Activated gamma-delta T cell treated with anti-CD3 and anti-CD28 coated beads, Interleukin-2, amount 50 U/mL, for 16 hours (primary cell): Measurements from ENCODE around the gene UPK3A.

Experiments used
- DNase-seq: peaks from one replicate; pipeline ENCODE4 v3.0.0-alpha.2; 2020; ENCODE audit warnings: low read depth

Gene UPK3A

DNA sequence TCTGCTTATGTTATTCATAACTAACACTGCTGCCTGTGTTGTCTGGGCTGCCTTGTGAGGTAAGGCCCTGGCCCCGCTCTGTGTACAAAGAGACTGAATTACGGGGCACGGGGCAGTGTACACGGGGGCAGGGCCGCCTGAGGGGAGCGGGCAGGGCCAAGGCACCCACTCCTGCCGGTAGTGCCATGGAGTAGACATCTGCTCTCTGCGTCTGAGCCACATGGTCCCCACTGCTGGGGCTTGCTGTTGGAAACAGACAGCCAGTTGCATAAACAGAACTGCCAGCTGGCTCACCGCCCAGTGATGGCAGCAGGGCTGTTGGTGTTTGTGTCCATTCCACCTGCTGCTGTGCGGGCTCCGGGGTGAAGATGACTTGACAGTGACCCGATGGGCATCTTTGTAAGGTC lies 44.8 kb downstream of the UPK3A start:
- no peak for DNase-seq

DNA sequence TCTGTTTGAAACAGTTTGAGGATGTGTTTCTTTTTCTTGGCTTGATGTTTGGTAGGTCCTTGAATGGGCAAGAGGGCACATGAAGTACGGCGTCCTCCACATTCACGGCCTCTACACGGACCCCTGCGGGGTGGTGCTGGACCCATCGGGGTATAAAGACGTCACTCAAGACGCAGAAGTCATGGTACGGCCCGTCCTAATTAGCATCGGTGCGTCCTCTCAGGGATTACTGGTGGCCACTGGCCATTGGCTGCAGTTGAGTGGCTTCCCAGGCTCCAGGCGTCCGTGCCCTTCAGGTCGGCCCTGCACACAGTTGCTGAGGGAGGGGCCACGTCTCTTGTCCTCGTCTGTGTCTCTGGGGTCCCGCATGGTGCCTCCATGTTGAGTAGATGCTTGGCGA lies 45.8 kb downstream of the UPK3A start:
- DNase-seq: no peak

DNA sequence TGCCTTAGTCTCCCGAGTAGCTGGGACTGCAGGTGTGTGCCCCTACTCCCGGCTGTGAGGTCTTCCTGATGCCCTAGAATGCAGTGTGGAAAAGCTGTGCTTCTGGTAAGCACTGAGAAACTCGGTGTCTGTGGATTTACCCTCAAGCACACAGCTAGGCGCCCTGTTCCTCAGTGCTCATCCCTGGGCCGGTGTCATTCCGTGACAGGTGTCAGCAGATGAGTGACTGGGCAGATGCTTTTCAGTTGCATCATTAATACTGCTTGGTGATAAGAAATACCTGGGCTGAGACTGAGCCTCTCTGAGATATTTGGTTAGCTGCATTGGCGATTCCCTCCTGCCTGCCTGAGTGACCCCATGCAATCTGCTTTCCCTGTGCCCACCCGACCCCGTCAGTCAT lies 46.7 kb downstream of the UPK3A start:
- no peak for DNase-seq

DNA sequence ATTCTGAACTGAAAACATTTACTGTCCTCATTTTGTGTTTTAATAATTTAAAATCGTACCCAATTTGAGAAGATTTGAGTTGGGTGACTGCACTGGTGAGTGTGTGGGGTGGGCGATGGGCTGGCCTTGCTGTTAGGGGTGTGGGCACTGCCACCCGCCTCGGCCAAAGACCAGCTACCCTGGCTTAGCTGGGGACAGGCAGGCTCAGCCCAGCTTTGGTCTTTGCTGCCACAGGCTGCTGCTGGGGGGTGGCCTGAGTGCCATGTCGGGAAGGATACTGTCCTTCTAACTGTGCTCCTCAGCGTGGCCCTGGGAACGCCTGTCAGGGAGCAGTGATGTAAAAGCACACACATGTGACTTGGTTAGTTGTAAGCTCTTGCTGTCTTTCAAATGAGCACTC lies 47.3 kb downstream of the UPK3A start:
- no peak for DNase-seq

DNA sequence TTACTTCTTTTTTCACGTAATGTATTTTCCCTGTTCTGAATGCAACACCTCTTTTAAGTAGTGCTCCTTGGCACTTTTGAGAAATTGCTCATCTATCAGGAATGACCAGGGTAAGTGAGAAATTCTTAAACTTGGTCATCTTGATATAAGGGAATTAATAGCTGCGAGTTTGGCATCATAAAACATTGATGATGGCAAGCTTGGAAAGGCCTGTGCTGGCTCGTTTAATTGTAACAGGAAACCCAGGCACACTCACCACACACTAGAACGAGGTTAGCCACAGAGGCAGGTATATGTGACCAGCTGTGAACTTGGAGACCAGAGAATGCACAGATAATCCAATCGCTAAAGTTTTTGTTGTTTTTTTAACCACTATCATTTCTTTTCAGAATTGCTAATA lies 49.3 kb downstream of the UPK3A start:
- DNase-seq: no peak

DNA sequence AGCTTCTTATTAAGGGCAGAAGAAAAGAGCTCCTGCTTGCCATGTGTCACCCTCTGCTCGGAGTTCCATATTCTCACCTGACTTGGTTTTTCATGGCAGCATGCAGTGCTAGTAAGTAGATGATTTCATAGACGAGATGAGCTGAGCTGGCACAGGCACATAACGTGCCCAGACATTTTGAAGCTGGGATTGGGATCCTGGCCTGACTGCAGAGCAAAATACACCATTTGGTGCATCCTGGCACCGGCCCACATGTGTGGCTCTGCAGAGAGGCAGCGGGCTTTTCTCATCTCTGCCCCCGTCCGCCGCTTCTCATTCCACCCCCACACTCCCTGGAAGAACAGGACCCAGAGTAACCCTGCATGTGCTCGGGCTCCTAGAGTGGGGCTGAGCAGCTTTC lies 49.8 kb downstream of the UPK3A start:
- DNase-seq: no peak

DNA sequence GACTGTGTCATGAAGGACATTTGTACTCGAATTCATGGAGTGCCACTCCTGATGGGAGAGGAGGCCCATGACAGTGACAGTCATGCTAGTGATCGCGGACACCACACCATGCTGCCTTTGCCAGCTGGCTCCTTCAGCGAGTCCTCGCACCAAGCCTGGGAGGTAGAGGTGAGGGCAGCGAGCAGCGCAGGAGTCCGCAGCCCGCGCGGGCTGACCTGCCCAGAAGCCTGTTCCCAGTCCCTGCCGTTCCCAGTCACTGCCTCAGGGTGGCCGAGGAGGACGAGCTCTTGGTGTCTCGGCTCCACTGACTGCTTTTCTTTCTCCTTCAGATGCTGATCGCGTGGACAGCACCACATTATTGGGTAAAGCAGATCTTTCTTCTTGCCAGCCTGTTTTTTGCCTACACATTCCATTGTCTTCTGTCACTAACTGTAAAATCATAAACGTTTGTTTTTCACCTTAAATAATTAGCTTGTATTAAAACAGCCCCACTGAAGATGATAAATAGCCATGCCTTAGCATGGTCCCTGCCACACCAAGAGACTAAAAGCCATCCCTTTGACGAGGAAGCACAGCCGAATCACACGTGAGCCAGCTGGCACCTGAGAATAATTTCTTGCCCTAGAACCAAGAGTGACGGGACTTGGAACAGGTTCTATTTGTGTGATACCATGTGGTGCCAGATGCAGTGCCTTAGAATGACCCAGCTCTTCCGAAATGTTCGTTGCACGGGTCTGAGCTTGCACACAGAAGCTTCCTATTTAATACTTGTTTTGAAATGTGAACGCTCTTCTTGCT lies 50.5 kb downstream of the UPK3A start:
- DNase-seq: no peak

DNA sequence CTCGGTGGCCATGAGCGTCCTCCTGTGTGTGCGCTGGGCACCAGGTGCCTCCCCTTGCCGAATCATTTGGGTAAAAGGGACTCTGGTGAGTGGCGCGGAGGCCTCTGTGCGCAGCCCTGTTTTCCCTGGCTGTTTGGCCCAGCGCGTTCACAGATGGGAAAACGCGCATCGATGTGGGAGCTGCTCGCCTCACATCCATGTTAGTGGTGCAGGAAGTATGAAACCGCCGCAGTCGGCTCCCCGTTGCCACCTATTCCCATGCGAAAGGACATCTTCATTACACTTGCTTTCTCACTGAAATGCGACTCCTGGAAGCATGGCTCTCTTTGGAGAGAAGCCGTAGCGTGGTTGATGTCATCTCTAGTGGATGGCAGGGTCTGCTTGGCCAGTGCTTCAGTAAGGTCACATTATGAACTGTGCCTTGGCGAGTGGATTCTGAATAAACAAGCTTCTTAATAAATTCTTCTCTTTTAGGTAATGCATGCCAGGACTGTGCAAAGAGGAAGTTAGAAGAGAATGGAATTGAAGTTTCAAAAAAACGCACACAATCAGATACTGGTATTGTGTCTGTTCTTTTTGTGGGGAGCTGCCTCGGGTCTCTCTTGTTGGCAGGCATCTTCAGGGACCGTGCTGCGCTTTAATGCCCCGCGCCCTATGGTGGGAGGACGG lies 51.2 kb downstream of the UPK3A start:
- DNase-seq: no peak

DNA sequence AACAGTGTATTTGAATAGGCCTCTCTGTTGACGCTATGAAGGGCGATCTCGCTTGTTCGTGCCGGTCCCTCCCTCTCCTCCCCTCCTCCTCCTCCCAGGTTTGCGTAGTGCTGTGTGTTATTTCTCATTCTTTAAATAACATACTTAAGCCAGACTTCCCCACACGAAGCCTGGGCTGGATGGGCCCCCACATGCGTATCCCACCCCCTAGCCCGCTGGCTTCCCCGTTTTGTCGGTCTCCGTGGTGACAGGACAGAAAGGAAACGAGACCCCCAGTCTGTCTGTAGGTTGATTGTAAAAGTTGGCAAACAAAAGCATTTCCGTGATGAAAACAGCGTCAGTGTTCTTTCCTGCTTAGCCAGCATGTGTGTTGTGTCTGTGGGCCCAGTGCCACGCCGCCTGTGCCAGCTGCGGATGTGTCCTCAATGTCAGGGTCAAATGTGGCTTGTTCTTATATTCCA lies 52.3 kb downstream of the UPK3A start:
- no peak for DNase-seq

DNA sequence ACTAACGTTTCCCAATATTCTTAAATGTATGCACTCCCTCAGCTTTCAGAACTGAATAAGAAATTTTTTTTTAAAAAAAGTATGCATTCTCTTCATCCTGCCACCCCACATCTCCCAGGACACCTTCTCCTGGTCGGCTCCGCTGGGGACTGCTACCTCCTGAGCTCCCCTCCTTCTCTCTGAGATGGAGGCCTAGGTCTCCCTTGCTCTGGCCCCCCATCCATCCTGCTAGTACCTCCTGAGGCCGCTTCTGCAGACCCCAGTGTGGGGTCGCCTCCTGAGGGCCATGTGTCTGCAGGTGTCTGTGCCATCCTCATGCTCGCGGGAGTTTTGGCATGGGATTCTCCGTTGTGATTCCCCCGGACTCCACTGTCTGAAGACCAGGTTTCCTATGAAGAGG lies 52.8 kb downstream of the UPK3A start:
- no peak for DNase-seq

DNA sequence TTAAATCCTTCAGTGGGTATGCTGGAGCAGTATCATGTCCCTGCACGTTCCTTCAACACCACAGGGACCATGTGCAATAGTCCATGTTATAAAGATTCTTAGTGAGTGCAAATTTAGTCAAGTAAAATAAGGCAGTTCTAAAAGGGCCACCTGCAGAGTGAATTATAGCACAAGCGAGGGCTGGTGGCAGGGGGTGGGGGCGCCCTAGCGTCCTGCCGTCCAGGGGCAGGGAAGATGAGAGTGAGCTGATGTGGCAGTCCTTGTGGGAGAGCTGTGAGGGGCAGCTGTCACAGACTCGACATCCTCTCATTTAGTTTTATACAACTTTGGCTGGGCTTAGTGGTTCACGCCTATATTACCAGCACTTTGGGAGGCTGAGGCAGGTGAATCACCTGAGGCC lies 54.0 kb downstream of the UPK3A start:
- DNase-seq: no peak

DNA sequence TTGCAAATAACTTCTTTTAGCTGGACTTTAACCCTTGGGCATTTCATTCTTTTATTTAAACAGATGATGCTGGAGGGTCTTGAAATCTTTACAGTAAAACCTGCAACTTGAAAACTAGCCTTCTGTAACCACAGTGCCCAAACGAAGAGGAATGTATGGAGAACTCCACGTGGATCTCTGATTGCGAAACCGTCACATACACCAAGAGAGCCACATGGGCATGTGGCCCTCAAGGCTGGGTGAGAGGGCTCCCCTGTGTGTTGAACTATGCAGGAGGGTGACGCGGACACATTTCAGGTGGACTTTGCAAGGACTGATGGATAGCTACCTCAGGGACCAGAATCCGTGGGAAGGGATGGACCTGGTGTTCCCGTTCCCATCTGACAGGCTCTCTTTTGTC lies 55.6 kb downstream of the UPK3A start:
- DNase-seq: no peak

DNA sequence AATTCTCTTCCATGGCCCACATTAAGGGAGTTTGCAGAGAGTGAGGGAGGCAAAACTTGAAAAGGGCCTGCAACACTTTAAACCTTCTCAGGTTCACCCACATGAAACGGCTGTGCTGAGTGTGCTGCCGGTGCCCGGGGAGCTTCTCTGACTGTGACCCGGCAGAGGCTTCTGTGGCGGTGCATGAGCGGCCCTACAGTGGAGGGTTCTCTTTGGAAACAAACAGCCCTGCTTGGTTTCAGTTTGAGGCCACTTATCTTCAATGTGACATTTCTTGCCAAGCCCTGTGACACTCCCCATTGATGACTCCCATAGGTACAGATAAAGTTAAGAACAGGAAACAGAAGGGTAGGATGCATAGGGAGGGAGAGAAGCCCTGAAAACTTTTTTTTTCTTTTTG lies 56.7 kb downstream of the UPK3A start:
- no peak for DNase-seq

DNA sequence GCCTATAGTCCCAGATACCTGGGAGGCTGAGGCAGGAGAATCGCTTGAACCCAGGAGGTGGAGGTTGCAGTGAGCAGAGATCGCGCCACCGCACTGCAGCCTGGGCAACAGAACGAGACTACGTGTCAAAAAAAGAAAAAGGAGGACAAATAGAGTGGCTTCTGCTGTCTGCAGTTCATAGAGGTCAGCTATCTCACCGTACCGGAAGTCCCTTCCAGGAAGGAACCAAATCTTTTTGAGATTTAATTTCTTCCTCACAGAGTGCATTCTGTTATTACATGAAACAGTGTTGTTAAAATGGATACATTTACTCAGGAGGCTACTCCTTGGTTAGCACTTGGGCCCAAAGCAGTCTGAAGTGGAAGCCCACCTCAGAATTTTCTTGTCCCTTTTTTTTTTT lies 58.4 kb downstream of the UPK3A start:
- DNase-seq: no peak

DNA sequence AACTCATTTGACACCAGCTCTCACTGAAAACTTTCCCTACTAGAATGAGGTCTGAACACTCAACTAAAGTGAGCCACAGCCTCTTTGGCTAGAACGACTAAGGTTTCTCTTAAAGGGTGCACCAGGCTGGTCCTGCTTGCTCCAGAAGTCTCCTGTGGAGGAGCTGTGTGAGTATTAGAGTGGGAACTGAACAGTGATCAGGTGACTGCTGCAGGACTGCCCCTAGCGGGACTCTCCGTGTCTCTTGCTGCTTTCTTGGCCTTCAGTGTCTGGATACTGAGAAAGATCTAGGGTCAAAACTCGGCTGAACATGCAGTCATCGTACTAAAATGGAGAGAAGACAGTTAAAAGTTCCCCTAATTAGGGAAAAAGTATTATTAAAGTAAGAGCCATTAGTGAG lies 59.6 kb downstream of the UPK3A start:
- DNase-seq: no peak
